ENCODE results near the gene HS3ST4.

HS3ST4 gene

DNA sequence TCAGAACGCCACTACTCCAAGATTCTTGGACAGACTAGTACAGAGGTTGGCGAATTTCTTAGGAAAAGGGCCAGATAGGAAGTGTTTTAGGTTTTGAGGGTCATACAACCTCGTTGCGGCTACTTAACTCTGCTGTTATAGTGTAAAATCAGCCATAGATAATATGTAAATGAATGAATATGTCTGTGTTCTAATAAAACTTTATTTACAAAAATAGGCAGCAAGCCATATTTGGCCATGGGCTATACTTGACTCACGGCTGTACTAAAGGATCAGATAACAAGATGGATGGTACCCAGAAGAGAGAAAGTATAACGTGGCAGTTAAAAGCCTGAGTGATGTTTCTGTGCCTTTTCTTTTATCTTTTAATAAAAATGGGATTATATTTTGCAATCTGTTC, 125.5 kb downstream of the HS3ST4 start:
- H3K9me3 ChIP-seq (ENCODE audit: control insufficient read depth in 1 of 2, low read length in 2 of 2) = peaks cover 0 to 3% of the 10 kb centered on the region in 2 donors
- no peak overlapping the region for H3K27ac ChIP-seq (ENCODE audit: low read depth, low read length)
- H3K36me3 ChIP-seq (ENCODE audit: control insufficient read depth in 1 of 2, insufficient read depth in 2 of 2, low read length in 2 of 2) = no peaks in the 10 kb centered on the region
- H3K4me1 ChIP-seq (ENCODE audit: control insufficient read depth in 1 of 2, insufficient read depth in 2 of 2, low read length in 2 of 2) = no peaks in the 10 kb centered on the region
- H3K4me3 ChIP-seq (ENCODE audit: low read depth in 1 of 2, low read length in 2 of 2) = no peak overlapping the region
- no peak overlapping the region for H3K9ac ChIP-seq (ENCODE audit: low read depth in 1 of 2, low read length in 2 of 2)
- H3K27me3 ChIP-seq (ENCODE audit: control insufficient read depth in 1 of 2, insufficient read depth in 2 of 2, low read length in 2 of 2) = no peaks in the 10 kb centered on the region

DNA sequence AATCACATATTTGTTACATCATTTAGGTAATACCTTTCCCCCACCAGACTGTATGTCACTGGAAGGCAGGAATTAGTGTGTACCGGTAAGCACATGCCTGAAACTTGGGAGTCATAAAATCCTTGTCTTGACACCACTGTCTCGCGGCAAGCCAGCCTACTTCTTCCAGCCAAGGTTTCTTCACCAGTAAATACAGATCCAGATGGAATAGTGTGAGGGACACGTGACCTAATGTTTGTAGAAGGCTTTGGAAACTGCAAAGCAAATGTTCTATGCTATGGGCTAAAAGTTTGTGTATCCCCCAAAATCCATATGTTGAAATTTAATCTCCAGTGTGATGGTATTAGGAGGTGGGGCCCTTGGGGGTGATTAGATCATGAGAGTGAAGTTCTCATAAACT, 126.1 kb downstream of the HS3ST4 start:
- no peaks in the 10 kb centered on the region for H3K36me3 ChIP-seq (ENCODE audit: control insufficient read depth in 1 of 2, insufficient read depth in 2 of 2, low read length in 2 of 2)

DNA sequence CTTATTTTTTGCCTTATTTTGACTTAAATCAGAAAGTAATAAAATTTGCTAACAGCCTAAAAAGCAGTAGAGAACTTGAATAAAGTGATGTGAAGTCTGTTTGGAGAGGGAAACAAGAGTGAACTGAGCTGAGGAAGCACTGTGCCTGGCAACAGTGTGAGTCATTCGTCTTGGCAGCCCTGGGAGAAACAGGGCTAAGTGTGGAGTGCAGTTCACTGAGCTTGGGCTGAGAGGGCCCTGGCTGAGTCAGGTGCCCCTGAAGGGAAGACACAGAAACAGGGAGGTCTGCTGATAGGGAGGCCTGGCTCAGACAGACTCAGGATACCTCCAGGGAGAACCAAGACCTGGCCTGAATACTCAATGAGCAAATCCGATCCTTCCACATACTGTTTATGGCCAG, 132.1 kb downstream of the HS3ST4 start:
- H3K36me3 ChIP-seq (ENCODE audit: control insufficient read depth in 1 of 2, insufficient read depth in 2 of 2, low read length in 2 of 2) = no peaks in the 10 kb centered on the region
- H3K4me1 ChIP-seq (ENCODE audit: control insufficient read depth in 1 of 2, insufficient read depth in 2 of 2, low read length in 2 of 2) = no peaks in the 10 kb centered on the region
- H3K4me3 ChIP-seq (ENCODE audit: low read depth in 1 of 2, low read length in 2 of 2) = no peak overlapping the region
- no peaks in the 10 kb centered on the region for H3K27me3 ChIP-seq (ENCODE audit: control insufficient read depth in 1 of 2, insufficient read depth in 2 of 2, low read length in 2 of 2)
- H3K9ac ChIP-seq (ENCODE audit: low read depth in 1 of 2, low read length in 2 of 2) = no peak overlapping the region
- H3K27ac ChIP-seq (ENCODE audit: low read depth, low read length) = no peak overlapping the region
- H3K9me3 ChIP-seq (ENCODE audit: control insufficient read depth in 1 of 2, low read length in 2 of 2) = no peaks in the 10 kb centered on the region

More for the DNA sequence above, 126.1 kb downstream of the HS3ST4 start:
- H3K9me3 ChIP-seq (ENCODE audit: control insufficient read depth in 1 of 2, low read length in 2 of 2) = peaks cover 0 to 3% of the 10 kb centered on the region in 2 donors
- no peak overlapping the region for H3K9ac ChIP-seq (ENCODE audit: low read depth in 1 of 2, low read length in 2 of 2)
- no peaks in the 10 kb centered on the region for H3K4me1 ChIP-seq (ENCODE audit: control insufficient read depth in 1 of 2, insufficient read depth in 2 of 2, low read length in 2 of 2)
- no peaks in the 10 kb centered on the region for H3K27me3 ChIP-seq (ENCODE audit: control insufficient read depth in 1 of 2, insufficient read depth in 2 of 2, low read length in 2 of 2)
- H3K27ac ChIP-seq (ENCODE audit: low read depth, low read length) = no peak overlapping the region
- H3K4me3 ChIP-seq (ENCODE audit: low read depth in 1 of 2, low read length in 2 of 2) = no peak overlapping the region

DNA sequence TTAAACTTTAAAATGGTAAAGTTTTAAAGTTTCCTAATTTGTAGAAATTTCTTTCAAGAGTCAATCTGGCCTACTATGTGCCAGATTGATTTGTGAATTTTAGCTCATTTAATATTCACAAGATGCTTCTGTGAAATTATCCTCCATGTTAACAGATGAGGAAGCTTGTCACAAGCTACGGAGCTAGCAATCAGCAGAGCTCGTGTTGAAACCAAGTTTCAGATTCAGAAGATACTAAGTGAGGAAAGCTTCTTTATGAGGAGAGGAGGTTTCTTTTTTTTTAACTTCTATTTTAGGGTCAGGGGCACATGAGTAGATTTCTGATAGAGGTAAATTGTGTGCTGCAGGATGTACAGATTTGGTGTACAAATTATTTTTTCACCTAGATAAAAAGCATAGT, 135.9 kb downstream of the HS3ST4 start:
- Histone ChIP-seq H3K27ac (ENCODE audit: low read depth, low read length) (no peak overlapping the region), H3K4me1 (ENCODE audit: control insufficient read depth in 1 of 2, insufficient read depth in 2 of 2, low read length in 2 of 2) (no peaks in the 10 kb centered on the region)

DNA sequence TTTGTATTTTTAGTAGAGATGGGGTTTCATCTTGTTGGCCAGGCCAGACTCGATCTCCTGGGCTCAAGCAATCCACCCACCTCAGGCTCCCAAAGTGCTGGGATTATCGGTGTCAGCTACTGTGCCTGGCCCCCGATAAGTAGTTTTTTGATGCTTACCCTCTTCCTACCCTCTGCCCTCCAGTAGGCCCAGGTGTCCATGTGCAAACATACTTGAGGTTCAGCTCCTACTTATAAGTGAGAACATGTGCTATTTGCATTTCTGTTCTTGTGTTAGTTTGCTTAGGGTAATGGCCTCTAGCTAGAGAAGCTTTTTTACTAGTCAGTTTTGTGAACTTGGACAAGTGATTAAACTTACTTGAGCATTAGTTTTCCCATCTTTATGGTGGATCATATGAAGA, 136.8 kb downstream of the HS3ST4 start:
- H3K27me3 ChIP-seq (ENCODE audit: control insufficient read depth in 1 of 2, insufficient read depth in 2 of 2, low read length in 2 of 2) = no peaks in the 10 kb centered on the region

More for the DNA sequence above, 135.9 kb downstream of the HS3ST4 start:
- Histone ChIP-seq H3K9me3 (ENCODE audit: control insufficient read depth in 1 of 2, low read length in 2 of 2) (no peaks in the 10 kb centered on the region), H3K27me3 (ENCODE audit: control insufficient read depth in 1 of 2, insufficient read depth in 2 of 2, low read length in 2 of 2) (no peaks in the 10 kb centered on the region), H3K4me3 (ENCODE audit: low read depth in 1 of 2, low read length in 2 of 2) (no peak overlapping the region), H3K36me3 (ENCODE audit: control insufficient read depth in 1 of 2, insufficient read depth in 2 of 2, low read length in 2 of 2) (no peaks in the 10 kb centered on the region), H3K9ac (ENCODE audit: low read depth in 1 of 2, low read length in 2 of 2) (no peak overlapping the region)

DNA sequence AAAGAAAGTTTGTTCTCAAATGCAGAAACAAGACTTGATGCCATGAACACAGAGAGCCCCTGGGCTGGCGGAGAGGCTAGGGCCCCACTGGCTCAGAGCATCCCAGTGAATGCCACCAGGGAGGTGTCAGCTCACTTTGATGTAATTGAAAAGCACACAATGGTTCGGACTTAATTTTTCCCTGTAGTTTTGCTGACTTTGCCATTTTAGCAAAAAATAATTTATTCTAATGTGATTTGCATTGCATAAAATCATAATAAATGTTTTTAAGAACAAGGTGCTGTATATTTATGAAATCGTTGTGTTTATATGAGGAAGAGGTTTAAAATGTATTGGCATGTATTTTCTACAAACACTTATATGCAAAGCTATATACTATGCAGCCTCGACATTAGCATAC, 140.5 kb downstream of the HS3ST4 start:
- no peaks in the 10 kb centered on the region for H3K9me3 ChIP-seq (ENCODE audit: control insufficient read depth in 1 of 2, low read length in 2 of 2)
- H3K27ac ChIP-seq (ENCODE audit: low read depth, low read length) = no peak overlapping the region
- no peaks in the 10 kb centered on the region for H3K27me3 ChIP-seq (ENCODE audit: control insufficient read depth in 1 of 2, insufficient read depth in 2 of 2, low read length in 2 of 2)
- H3K36me3 ChIP-seq (ENCODE audit: control insufficient read depth in 1 of 2, insufficient read depth in 2 of 2, low read length in 2 of 2) = no peaks in the 10 kb centered on the region
- no peaks in the 10 kb centered on the region for H3K4me1 ChIP-seq (ENCODE audit: control insufficient read depth in 1 of 2, insufficient read depth in 2 of 2, low read length in 2 of 2)
- no peak overlapping the region for H3K4me3 ChIP-seq (ENCODE audit: low read depth in 1 of 2, low read length in 2 of 2)
- H3K9ac ChIP-seq (ENCODE audit: low read depth in 1 of 2, low read length in 2 of 2) = no peak overlapping the region

More for the DNA sequence above, 136.8 kb downstream of the HS3ST4 start:
- Histone ChIP-seq H3K9me3 (ENCODE audit: control insufficient read depth in 1 of 2, low read length in 2 of 2) (no peaks in the 10 kb centered on the region), H3K27ac (ENCODE audit: low read depth, low read length) (no peak overlapping the region), H3K9ac (ENCODE audit: low read depth in 1 of 2, low read length in 2 of 2) (no peak overlapping the region), H3K4me1 (ENCODE audit: control insufficient read depth in 1 of 2, insufficient read depth in 2 of 2, low read length in 2 of 2) (no peaks in the 10 kb centered on the region), H3K36me3 (ENCODE audit: control insufficient read depth in 1 of 2, insufficient read depth in 2 of 2, low read length in 2 of 2) (no peaks in the 10 kb centered on the region), H3K4me3 (ENCODE audit: low read depth in 1 of 2, low read length in 2 of 2) (no peak overlapping the region)

DNA sequence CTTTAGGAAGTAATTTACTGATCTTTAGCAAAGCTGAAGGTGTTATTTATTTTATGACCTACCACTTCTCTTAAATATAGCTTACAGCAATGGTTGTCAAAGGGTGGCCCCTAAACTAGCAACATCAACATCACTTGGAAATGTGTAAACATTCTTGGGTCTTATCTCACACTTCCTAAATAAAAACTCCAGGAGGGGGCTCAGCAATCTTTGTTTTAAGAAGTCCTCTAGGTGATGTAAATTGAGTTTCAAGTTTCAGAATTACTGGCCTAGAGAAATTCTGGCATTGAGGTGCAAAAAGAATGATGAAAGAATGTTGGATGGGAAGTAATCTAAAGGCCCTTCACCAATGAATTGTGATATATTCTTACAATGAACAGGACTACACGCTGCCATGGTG, 142.3 kb downstream of the HS3ST4 start:
- Histone ChIP-seq H3K27me3 (ENCODE audit: control insufficient read depth in 1 of 2, insufficient read depth in 2 of 2, low read length in 2 of 2) (no peaks in the 10 kb centered on the region), H3K9ac (ENCODE audit: low read depth in 1 of 2, low read length in 2 of 2) (no peak overlapping the region), H3K27ac (ENCODE audit: low read depth, low read length) (no peak overlapping the region), H3K9me3 (ENCODE audit: control insufficient read depth in 1 of 2, low read length in 2 of 2) (no peaks in the 10 kb centered on the region), H3K4me1 (ENCODE audit: control insufficient read depth in 1 of 2, insufficient read depth in 2 of 2, low read length in 2 of 2) (no peaks in the 10 kb centered on the region), H3K36me3 (ENCODE audit: control insufficient read depth in 1 of 2, insufficient read depth in 2 of 2, low read length in 2 of 2) (no peaks in the 10 kb centered on the region), H3K4me3 (ENCODE audit: low read depth in 1 of 2, low read length in 2 of 2) (no peak overlapping the region)

DNA sequence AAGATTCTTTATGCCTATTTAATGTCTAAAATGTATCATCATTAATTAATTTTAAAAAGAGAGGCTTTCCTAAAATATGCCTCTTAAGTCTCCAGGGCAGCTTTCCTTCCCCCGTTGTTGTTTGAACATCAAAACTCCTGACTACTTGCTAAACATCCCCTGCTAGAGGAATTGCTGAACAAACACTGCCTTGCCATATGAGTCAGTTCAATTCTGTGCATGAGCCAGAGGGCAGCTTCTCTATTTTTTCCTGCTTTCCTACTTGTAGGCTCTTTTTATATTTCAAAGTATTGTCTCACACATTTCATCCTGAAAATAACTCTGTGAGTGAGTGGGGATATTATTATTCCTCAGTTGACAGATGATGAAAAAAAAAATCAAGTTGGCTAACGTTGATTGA, 143.4 kb downstream of the HS3ST4 start:
- Histone ChIP-seq H3K4me1 (ENCODE audit: control insufficient read depth in 1 of 2, insufficient read depth in 2 of 2, low read length in 2 of 2) (no peaks in the 10 kb centered on the region), H3K9ac (ENCODE audit: low read depth in 1 of 2, low read length in 2 of 2) (no peak overlapping the region), H3K36me3 (ENCODE audit: control insufficient read depth in 1 of 2, insufficient read depth in 2 of 2, low read length in 2 of 2) (no peaks in the 10 kb centered on the region), H3K4me3 (ENCODE audit: low read depth in 1 of 2, low read length in 2 of 2) (no peak overlapping the region), H3K27ac (ENCODE audit: low read depth, low read length) (no peak overlapping the region), H3K27me3 (ENCODE audit: control insufficient read depth in 1 of 2, insufficient read depth in 2 of 2, low read length in 2 of 2) (no peaks in the 10 kb centered on the region), H3K9me3 (ENCODE audit: control insufficient read depth in 1 of 2, low read length in 2 of 2) (no peaks in the 10 kb centered on the region)

DNA sequence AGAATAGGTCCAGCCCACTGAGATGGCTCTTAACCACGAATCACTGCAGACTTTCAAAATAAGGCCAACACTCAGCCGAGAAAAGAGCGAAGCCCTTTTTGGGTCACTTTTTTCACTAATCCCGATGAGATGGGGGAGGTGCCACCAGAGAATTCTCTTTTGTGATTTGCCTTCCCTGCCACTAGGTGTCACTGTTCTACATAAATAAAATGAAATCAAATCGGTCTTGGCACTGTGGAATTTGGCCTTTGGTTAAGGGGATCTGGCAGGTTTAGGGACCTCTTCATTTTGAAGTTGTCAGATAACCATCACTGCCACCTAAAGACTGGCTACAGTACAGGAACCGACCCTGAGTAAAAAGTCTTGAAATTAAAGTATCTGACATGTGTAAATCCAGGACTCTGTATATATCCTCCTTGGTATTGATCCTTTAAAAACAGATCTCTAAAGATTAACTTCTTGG, 147.0 kb downstream of the HS3ST4 start:
- H3K9me3 ChIP-seq (ENCODE audit: control insufficient read depth in 1 of 2, low read length in 2 of 2) = no peaks in the 10 kb centered on the region
- no peak overlapping the region for H3K9ac ChIP-seq (ENCODE audit: low read depth in 1 of 2, low read length in 2 of 2)
- H3K4me1 ChIP-seq (ENCODE audit: control insufficient read depth in 1 of 2, insufficient read depth in 2 of 2, low read length in 2 of 2) = no peaks in the 10 kb centered on the region
- no peak overlapping the region for H3K27ac ChIP-seq (ENCODE audit: low read depth, low read length)
- no peaks in the 10 kb centered on the region for H3K27me3 ChIP-seq (ENCODE audit: control insufficient read depth in 1 of 2, insufficient read depth in 2 of 2, low read length in 2 of 2)
- H3K4me3 ChIP-seq (ENCODE audit: low read depth in 1 of 2, low read length in 2 of 2) = no peak overlapping the region
- H3K36me3 ChIP-seq (ENCODE audit: control insufficient read depth in 1 of 2, insufficient read depth in 2 of 2, low read length in 2 of 2) = no peaks in the 10 kb centered on the region

DNA sequence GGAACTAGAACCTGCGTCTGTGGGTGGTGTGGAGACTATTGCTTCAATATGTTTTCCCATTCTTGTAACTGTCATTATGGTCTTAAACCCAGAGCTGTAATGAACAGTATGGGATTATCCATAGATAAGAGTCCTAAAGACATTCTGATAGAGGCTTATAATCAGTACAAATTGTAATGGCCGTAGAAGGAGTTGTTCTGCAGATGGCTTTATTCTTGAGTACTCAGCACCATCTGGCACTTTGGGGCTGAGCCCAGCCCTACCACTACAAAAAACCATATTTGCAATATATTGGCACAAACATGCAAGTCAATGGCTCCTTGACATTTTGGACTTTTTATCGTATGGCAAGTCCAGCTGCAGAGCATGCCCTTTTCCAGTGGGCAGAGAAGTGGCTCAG, 150.0 kb downstream of the HS3ST4 start:
- no peak overlapping the region for H3K27ac ChIP-seq (ENCODE audit: low read depth, low read length)
- no peak overlapping the region for H3K9ac ChIP-seq (ENCODE audit: low read depth in 1 of 2, low read length in 2 of 2)
- H3K4me1 ChIP-seq (ENCODE audit: control insufficient read depth in 1 of 2, insufficient read depth in 2 of 2, low read length in 2 of 2) = no peaks in the 10 kb centered on the region
- H3K36me3 ChIP-seq (ENCODE audit: control insufficient read depth in 1 of 2, insufficient read depth in 2 of 2, low read length in 2 of 2) = no peaks in the 10 kb centered on the region
- no peak overlapping the region for H3K4me3 ChIP-seq (ENCODE audit: low read depth in 1 of 2, low read length in 2 of 2)
- H3K27me3 ChIP-seq (ENCODE audit: control insufficient read depth in 1 of 2, insufficient read depth in 2 of 2, low read length in 2 of 2) = no peaks in the 10 kb centered on the region
- H3K9me3 ChIP-seq (ENCODE audit: control insufficient read depth in 1 of 2, low read length in 2 of 2) = no peaks in the 10 kb centered on the region

DNA sequence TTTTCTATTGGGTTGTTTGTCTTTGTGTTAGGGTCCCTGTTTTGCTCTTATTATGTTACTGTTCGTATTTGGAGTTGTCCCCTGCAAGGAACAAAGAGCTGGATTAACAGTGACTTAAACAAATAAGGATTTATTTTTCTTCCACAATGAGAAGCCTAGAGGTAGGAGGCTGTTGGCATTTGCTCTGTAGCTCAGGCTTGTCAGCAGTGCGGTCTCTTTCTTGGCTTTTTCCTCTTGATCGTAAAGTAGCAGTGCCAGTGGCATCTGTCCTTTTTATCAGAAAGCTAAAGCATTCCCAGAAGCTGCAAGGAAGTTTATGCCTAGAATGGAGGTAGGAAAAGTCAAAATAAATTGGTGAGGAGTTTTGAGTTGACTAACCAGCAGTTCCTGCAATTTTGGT, 154.1 kb downstream of the HS3ST4 start:
- Histone ChIP-seq H3K27ac (ENCODE audit: low read depth, low read length) (no peak overlapping the region), H3K27me3 (ENCODE audit: control insufficient read depth in 1 of 2, insufficient read depth in 2 of 2, low read length in 2 of 2) (no peaks in the 10 kb centered on the region), H3K36me3 (ENCODE audit: control insufficient read depth in 1 of 2, insufficient read depth in 2 of 2, low read length in 2 of 2) (no peaks in the 10 kb centered on the region), H3K4me1 (ENCODE audit: control insufficient read depth in 1 of 2, insufficient read depth in 2 of 2, low read length in 2 of 2) (no peaks in the 10 kb centered on the region), H3K9me3 (ENCODE audit: control insufficient read depth in 1 of 2, low read length in 2 of 2) (no peaks in the 10 kb centered on the region), H3K4me3 (ENCODE audit: low read depth in 1 of 2, low read length in 2 of 2) (no peak overlapping the region), H3K9ac (ENCODE audit: low read depth in 1 of 2, low read length in 2 of 2) (no peak overlapping the region)
